ENCODE measurements around the gene KRT75.

KRT75 gene

DNA sequence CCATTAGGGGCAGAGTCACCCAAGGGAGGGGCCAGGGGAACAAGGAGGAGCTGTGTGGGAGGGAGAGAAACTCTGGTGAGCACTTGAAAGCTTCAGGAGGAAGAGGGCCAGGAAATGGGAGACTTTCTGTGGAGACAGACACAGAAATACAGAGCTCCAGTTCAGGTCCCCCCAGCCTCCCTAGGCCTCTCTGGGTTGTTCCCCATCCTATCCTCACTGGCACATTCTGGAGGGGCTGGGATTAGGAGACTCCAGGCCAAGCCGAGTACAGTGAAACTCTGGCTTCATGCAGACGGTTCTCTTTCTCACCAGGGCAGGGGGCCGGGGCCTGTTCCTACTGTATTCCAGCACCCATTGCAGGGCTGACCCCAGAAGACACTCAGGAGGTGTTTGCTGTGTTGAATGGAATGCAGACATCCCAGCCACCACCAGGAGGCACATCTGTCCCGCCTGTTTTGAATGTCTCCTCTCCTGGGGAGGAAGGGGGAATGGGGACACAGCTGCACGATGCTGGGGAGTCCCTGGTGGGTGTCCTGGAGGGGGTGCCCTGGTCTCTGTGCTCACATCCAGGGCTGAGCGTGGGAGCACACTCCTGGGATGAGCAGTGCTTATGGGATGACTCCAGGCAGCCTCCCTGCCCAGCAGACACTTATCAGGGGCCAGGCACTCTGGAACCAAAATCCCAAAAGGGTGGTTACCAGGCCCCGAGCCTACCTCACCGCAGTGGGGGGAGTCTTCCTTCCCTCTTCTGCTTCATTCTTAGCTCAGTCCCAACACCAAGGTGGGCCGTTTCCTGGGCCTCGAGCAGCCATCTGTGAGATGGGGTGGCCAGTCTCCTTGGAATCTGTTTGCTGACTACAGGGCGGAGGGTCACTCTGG lies 43.2 kb downstream of the KRT75 start:
- peak; percentile 47 to 56 for DNase-seq

DNA sequence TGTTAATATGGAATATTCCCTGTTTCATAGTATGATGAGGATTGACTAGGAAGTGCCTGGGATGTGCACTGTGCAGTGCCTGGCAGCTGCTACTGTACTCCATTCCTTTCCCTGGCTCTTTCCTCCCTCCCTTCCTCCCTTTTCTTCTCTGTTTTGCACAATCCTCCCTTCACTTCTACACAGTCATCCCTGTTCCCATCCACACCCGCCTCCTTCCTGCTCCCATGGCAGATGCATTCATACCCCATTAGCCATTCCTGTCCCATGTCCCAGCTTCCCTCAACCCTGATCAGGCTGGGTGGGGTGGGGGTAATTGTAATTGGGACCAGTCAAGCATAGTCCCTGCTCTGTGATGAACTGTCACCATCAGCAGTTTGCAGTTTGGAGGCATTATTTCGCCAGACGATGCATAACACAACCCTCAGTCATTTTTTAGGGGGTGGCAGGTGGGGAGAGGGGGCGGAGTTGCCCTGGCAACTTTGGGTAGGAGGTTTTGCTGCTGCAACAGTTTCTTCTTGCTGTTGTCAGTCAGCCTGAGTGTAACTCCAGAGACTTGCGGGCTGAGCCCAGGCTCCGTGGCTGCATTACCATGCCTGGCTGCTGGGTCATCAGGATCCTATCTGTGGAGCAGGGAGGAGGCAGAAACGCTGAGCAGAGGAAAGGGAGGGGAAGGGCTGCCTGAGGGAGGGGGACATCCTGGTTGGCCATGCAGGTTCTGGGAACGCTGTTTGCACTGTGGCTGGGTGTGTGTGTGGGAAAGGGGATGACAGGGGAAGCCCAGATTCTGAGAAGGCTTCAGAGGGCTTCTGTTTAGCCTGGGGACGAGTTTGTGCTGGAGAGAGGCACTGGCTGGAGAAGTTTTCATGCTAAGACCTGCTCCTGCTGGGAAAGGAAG lies 44.6 kb downstream of the KRT75 start:
- no peak for DNase-seq

DNA sequence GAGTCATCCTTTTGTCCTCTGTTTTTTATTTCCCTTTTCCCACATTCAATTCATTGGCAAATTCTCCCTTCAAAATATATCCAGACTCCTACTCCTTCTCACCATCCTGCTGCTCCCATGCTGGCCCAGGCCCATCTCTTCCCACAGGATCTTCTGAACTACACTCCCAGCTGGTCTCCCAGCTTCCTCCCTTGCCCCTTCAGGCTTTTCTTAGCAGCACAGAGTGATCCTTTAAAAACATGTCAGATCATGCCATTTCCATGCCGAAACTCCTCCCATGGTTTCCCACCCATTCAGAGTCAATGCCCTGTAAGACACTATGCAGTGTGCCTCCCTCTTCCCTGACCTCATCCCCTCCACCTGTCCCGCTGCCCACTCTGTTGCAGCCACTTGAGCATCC lies 46.3 kb downstream of the KRT75 start:
- no peak for DNase-seq

DNA sequence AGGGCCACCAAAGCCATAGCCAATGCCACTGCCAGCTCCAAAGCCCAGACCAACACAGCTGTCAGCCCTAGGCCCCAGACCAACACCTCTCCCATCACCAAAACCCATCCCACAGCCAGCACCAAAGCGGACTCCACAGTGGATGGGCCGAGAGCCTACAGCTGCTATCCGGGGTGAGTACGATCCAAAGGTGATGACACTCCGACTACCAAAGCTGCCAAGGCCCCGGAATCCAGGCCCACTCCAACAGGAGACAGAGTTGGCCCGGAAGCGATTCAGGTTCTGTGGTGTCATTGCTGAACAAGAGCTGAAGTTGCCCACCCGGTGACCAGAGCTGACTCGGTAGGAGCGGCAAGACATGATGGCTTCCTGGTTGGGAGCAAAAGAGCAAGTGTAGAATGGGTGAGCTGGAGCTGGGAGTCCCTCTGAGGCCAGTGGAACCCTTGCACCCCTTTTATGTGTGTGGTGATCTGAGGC lies 48.9 kb downstream of the KRT75 start, which contains the start of gene KRT84:
TSS of gene KRT84 (minus strand) at position 427 of the 477 bp plus-strand sequence. CDS start at position 360, 67 bp downstream.
- no peak for DNase-seq

DNA sequence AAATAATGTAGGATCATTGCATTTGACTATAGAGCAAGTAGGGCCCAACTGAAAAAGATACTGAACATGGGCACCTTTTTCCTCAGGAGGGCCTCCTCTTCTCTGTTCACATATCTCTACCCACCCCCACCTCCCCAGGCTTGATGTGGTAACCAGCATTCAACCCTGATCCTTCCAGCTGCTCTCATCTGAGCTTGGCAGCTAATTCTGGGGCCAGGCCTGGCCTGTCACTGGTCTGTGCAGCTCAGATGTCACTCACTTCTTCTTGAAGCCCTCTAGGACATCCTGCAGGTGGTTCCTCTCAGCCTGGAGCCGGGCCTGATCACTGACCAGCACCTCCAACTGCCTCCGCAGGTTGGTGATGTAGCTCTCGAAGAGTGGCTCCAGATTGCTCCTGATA lies 50.8 kb downstream of the KRT75 start:
- no peak for DNase-seq

DNA sequence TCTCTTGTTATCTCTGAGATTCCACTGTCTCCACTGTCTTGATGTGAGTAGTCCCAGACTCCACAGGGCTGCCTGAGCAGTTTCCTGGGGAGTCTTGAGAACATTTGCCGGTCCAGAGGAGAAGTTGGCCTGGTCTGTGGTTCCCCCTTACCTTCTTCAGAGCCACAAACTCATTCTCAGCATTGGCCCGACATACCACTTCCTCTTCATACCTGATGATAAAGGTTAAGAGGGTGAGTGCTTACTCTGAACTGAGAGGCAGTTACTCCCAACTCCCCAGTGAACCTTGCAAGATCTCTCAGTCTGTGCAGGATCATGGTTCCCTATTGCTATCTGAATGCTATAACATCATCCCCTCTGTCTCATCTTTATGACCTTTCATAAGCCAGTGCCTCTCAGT lies 51.3 kb downstream of the KRT75 start:
- DNase-seq = no peak

DNA sequence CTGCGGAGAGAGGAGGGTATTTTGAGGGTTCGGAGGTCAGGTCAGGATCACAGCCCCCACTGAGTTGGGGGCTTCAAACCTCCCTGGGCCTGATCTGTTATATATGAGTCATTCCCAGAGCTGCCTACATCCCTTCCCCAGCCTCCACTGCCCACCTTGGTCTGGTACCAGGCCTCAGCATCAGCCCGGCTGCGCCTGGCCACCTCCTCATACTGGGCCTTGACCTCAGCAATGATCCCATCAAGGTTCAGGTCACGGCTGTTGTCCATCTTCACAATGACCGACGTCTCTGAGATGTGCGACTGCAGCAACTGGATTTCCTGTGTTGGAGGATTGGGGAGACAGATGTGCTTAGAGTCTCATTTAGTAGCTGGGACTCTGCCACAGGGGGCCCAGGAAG lies 53.0 kb downstream of the KRT75 start:
- no peak for DNase-seq

DNA sequence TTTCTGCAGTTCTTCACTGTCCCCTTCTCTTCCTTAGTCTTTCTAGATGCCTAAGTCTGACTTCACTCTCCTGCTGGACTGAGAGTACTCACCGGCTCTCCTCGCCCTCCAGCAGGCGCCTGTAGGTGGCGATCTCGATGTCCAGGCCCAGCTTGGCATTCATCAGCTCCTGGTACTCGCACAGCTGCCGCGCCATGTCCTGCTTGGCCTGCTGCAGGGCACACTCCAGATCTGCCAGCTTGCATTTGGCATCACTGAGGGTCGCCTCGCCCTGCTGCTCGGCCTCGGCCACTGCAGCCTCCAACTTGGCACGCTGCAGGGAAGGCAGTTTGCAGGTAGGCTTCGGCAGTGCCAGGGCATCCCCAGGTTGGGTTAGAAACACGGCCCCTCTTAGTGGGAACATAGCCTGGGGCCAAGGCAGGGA lies 53.9 kb downstream of the KRT75 start:
- DNase-seq = peak in 1 of 2 experiments; percentile 63

DNA sequence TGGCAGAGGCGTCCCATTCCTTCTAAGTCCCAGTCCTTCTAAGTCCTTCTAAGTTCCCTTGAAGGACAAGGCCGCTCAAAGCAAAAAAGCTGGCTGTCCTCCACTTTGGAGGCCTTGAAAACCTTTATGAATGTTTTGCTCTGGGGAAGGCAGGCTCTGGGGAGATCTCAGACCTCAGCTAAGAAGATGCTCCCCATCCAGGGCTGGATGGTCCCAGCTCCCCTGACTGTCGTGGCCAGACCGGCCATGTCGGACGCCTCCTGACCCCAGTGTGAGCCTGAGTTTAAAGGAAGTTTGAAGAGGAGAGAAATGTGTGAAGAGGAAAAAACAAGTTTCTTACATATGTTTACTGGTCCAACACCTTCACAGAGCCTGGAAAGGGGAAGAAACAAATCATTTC lies 54.6 kb downstream of the KRT75 start:
- DNase-seq = no peak

DNA sequence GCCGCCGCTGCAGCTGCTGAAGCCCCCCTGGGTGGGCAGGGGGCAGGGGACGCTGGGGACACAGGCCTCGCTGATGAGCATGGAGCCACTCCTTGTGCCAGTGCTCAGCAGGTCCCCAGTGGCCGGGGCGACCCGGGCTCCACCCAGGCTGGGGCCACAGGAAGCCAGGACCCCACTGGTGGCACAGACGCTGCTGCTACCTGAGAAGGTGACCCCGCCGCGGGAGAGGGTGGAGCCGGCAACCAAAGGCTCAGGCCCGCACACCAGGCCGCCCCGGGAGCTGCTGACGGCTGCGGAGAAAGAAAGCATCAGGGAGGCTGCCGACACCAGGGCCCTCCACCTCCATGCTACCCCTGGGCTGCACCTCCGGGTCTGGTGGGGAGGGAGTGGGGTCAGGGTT lies 56.1 kb downstream of the KRT75 start:
- DNase-seq = no peak

DNA sequence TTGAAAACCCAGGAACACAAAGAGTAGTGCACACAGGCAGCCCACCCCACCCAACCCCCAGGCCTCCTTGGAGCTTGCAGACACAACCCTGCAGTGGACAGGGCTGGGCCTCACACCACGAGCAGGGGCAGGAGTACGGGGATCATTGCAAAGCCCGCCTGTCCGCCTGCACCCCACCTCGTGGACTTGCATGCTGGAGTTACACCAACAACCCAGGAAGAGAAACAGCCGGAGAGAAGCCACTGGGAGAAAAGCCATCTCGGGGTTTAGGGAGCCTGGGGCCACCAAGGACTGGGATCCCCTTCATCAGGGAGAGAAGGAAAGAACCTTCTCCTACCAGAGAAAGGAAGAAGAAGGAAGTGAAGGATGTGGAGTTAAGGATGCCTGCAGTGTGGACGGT lies 56.9 kb downstream of the KRT75 start:
- DNase-seq = no peak
